LNCAP (cell line): Measurements from ENCODE around the gene NCOA3.

Experiments
- TF ChIP-seq, protein P1 (sequence below): fragments of 450-650 bp; IDR thresholded peaks from 2 replicates; pipeline ENCODE4 v1.5.1; 2017; ENCODE audit warnings: mild to moderate bottlenecking

The NCOA3 gene

DNA sequence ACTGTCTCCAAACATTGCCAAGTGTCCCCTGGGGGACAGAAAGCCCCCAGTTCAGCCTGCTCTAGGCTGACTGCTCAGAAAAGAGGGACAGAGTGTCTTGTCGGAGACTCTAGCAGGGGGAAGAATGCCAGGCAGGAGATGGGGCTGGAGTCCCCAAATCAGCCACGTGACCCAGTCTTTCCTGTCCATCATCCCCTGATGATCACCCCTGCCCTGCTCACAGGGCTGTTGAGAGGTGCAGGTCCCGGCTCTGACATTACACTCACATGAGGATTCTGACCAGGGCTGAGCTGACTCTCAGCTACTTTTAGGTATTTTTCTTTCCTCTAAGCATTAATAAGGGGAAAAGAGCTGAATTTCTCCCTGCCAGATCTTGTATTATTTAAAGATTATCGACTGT, 167.8 kb downstream of the NCOA3 start:
- TF ChIP-seq, protein P1, sequence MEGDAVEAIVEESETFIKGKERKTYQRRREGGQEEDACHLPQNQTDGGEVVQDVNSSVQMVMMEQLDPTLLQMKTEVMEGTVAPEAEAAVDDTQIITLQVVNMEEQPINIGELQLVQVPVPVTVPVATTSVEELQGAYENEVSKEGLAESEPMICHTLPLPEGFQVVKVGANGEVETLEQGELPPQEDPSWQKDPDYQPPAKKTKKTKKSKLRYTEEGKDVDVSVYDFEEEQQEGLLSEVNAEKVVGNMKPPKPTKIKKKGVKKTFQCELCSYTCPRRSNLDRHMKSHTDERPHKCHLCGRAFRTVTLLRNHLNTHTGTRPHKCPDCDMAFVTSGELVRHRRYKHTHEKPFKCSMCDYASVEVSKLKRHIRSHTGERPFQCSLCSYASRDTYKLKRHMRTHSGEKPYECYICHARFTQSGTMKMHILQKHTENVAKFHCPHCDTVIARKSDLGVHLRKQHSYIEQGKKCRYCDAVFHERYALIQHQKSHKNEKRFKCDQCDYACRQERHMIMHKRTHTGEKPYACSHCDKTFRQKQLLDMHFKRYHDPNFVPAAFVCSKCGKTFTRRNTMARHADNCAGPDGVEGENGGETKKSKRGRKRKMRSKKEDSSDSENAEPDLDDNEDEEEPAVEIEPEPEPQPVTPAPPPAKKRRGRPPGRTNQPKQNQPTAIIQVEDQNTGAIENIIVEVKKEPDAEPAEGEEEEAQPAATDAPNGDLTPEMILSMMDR, result no peak

DNA sequence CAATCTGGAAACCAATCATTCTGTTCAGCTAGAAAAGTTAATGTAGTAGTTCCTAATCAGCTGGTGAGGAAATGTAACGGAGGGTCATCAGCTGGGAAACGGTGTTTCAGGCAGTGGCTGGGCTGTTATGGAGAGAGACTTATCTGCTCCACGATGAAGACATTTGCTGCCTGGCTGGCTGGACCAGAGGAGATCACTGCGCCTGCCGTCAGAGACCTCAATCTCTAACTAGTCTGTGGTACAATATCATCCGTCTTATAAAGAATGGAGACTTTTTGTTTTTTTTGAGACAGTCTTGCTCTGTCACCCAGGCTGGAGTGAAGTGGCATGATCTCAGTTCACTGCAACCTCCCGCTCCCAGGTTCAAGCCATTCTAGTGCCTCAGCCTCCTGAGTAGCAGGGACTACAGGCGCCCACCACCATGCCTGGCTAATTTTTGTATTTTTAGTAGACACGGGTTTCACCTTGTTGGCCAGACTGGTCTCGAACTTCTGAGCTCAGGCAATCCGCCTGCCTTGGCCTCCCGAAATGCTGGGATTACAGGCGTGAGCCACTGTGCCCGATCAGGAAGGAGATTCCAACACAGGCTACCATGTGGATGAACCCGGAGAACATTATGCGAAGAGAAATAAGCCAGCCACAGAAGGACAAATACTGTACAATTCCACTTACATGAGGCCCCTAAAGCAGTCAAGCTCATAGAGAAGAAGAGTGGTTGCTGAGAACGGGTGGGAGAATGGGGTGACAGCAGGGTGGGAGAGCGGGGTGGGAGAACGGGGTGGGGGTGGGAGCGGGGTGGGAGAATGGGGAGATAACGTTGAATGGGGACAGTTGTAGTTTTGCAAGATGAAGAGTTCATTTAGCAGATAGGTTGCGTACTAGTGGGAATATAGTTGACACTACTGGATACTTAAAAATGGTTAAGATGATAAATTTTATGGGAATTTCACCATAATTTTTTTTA, 168.5 kb downstream of the NCOA3 start:
- TF ChIP-seq, protein P1, result no peak

DNA sequence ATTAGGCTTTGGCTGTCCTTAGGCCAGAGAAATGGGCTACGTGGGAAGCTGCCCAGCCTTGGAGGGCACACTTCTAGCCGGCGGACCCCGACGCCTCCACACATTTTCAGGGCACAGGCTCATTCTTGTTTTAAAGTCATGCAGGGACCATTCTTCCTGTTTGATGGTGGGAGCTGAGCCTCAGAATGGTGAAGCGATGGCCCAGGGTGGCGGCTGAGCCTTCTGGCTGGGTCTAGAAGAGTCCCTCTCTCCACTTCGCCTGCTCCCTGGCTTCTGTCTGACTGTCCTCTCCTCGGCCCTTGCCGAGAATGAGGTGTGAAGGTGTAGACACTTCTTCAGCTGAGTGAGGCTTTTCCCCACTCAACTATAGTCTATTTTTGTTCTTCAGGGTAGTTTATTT, 169.2 kb downstream of the NCOA3 start:
- TF ChIP-seq, protein P1, result no peak

DNA sequence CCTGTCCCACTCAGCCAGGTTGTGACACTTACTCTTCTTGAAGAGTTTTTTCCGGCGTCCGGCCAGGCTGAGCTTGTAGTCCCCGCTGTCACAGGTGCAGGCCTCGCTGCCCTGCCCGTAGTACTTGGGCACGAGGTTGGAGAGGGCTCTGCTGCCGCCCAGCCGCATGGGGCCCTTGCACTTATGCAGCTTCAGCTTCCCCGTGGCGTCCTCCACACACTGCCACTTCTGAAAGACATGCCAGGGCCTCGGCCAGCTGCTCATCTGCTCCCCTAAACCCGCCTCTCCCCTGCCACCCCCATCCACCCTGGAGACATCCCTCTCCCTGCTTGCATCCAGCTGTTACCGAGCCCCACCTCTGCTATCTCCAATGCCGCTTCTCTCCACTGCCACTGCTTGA, 170.5 kb downstream of the NCOA3 start:
- TF ChIP-seq, protein P1, result no peak

DNA sequence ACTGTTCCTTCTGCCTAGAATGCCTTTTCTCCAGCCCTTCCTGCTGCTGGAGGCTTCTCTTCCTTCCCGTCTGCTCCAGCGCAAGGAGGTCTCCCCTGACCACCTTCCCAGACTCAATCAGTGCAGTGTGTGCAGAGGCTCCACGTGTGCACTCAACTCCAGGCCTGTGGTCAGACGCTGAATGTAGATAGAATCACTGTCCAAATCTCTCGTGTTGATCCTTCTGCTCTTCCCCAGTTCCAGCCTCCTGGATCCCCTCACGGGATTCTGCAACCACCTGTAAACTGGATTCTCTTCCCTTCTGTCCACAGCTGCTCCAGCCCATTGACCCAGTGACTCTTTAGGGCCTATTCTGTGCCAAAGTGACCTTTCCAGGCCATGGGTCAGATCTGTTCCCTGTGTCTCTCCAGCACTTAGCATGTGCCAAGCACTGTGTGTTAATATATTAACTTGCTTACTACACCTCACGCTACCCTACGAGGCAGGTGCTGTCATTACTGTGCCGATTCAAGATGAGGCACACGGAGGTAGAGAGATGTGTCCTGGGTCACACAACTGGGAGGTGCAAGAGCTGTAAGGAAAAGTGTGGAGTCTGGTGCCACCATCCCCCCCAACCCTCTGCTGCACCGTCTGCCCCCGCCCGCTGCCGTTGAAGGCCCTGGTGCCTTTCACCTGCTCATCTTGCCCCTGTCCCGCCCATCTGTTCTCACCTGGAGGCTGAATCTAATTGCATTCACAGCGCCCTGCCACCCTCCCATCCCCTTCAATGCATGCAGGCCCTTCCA, 171.4 kb downstream of the NCOA3 start:
- TF ChIP-seq, protein P1, result no peak

DNA sequence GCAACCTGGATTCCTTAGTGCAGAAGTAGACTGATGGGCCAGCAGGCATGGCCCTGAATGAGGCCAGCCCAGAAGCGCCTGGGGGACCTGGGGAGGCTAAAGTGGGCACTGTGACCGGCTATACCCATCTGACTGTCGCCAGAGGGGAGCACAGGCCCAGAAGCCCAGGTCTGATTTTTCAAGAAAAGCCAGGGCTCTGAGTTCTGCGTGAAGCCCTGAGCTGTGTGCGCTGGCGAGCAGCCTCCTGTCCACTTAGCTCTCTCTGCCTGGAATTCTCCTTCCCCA, 171.9 kb downstream of the NCOA3 start:
- TF ChIP-seq, protein P1, result no peak

DNA sequence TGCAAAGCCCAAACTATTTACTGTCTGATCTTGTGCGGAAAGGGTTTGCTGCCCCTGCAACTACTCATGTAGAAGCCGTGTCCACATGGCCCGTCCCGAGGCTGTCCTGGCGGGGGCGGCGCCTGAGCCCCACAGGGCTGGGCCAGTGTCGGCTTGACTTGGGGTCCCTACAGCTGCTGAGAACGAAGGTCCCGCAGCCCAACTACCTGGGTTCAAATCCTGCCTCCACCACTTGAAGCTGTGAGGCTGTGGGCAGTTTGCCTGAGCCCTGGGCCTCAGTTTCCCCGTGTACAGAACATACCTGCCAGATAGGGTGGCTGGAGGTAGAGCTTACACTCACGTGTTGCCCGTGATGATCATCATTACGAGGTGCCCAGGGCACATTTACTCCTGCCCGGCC, 172.5 kb downstream of the NCOA3 start:
- TF ChIP-seq, protein P1, result no peak
